ENCODE data around the gene RCOR1. TPM values are rescaled to one million over a fixed set of nuclear protein-coding genes. Genes with fewer than 3 reads are reported as not detected.

RCOR1 gene
- total RNA-seq, 3 donors from 2014 or later (not counting 1 experiment from before 2014, with no cell fraction given) = 20.3 to 36.5 (median 21.8) TPM

GRCh38 chr14:102592763-102593060 is 263 bp downstream of the RCOR1 start:
- no peaks in the 10 kb centered on the region for H3K9me3 ChIP-seq (ENCODE audit: control insufficient read depth, insufficient read depth, low read length)
- DNase-seq (no peak), ATAC-seq (peak; percentile 1 to 9 (median 1))
- Mint-ChIP-seq H3K27ac (no peak overlapping the region), H3K36me3 (no peaks in the 10 kb centered on the region), H3K9me3 (no peaks in the 10 kb centered on the region), H3K4me3 (no peak overlapping the region), H3K4me1 (peaks cover 18 to 24% of the 10 kb centered on the region in 2 donors), H3K27me3 (ENCODE audit: low read depth in 2 of 2) (no peaks in the 10 kb centered on the region)
- no peak for TF ChIP-seq CTCF (IDR thresholded peaks at IDR 0.05)
- 0% methylated on average over 40 of the region's 49 CpGs for WGBS (ENCODE audit: insufficient coverage)
- H3K27ac ChIP-seq (ENCODE audit: low read length) = peak overlapping the region; percentile 46
- H3K27me3 ChIP-seq (ENCODE audit: control insufficient read depth, insufficient read depth, low read length) = no peaks in the 10 kb centered on the region
- intact Hi-C loops (cut with micrococcal nuclease) = loop anchor here (2.0 kb wide), 1 partner anchor 230 kb away; the partner anchor contains the start of genes CINP and TECPR2
- H3K4me1 ChIP-seq (ENCODE audit: control insufficient read depth, insufficient read depth, low read length) = peaks cover 17% of the 10 kb centered on the region
- H3K4me3 ChIP-seq (ENCODE audit: low read length) = peak overlapping the region; percentile 33
- no peaks in the 10 kb centered on the region for H3K36me3 ChIP-seq (ENCODE audit: control insufficient read depth, insufficient read depth, low read length)

- H3K4me3 ChIP-seq (ENCODE audit: low read length) = peak overlapping the region; percentile 33
- no peaks in the 10 kb centered on the region for H3K36me3 Mint-ChIP-seq
- H3K36me3 ChIP-seq (ENCODE audit: control insufficient read depth, insufficient read depth, low read length) = no peaks in the 10 kb centered on the region
- peak overlapping the region; percentile 74 to 80 for H3K27ac Mint-ChIP-seq
- no peaks in the 10 kb centered on the region for H3K9me3 ChIP-seq (ENCODE audit: control insufficient read depth, insufficient read depth, low read length)
- H3K27me3 Mint-ChIP-seq (ENCODE audit: low read depth in 2 of 2) = no peaks in the 10 kb centered on the region
- H3K4me1 ChIP-seq (ENCODE audit: control insufficient read depth, insufficient read depth, low read length) = peaks cover 17% of the 10 kb centered on the region
- under 1% methylated on average over 75 of the region's 75 CpGs for WGBS (ENCODE audit: insufficient coverage)
- intact Hi-C loops (cut with micrococcal nuclease) = loop anchor here (2.0 kb wide), 1 partner anchor 230 kb away; the partner anchor contains the start of genes CINP and TECPR2
- peak overlapping the region; percentile 46 for H3K27ac ChIP-seq (ENCODE audit: low read length)
- ATAC-seq (peak; percentile 19 to 24 (median 23)), DNase-seq (peak; percentile 58 to 83)
- no peaks in the 10 kb centered on the region for H3K27me3 ChIP-seq (ENCODE audit: control insufficient read depth, insufficient read depth, low read length)
- peak overlapping the region; percentile 93 for H3K4me3 Mint-ChIP-seq
- peaks cover 18 to 24% of the 10 kb centered on the region in 2 donors for H3K4me1 Mint-ChIP-seq
- no peaks in the 10 kb centered on the region for H3K9me3 Mint-ChIP-seq
- TF ChIP-seq CTCF (IDR thresholded peaks at IDR 0.05) = peak; percentile 52
Observed at GRCh38 chr14:102593061-102593824, 794 bp downstream of the RCOR1 start.

GRCh38 chr14:102593825-102594137 is 1.3 kb downstream of the RCOR1 start:
- Histone ChIP-seq H3K27ac (ENCODE audit: low read length) (no peak overlapping the region), H3K9me3 (ENCODE audit: control insufficient read depth, insufficient read depth, low read length) (no peaks in the 10 kb centered on the region), H3K4me3 (ENCODE audit: low read length) (peak overlapping the region; percentile 33), H3K4me1 (ENCODE audit: control insufficient read depth, insufficient read depth, low read length) (peaks cover 17% of the 10 kb centered on the region), H3K27me3 (ENCODE audit: control insufficient read depth, insufficient read depth, low read length) (no peaks in the 10 kb centered on the region), H3K36me3 (ENCODE audit: control insufficient read depth, insufficient read depth, low read length) (no peaks in the 10 kb centered on the region)
- Mint-ChIP-seq H3K27me3 (ENCODE audit: low read depth in 2 of 2) (no peaks in the 10 kb centered on the region), H3K27ac (peak overlapping the region; percentile 74 to 80), H3K4me1 (peaks cover 18 to 24% of the 10 kb centered on the region in 2 donors), H3K36me3 (no peaks in the 10 kb centered on the region), H3K9me3 (no peaks in the 10 kb centered on the region), H3K4me3 (peak overlapping the region; percentile 93)
- no peak for ATAC-seq
- intact Hi-C loops (cut with micrococcal nuclease) = loop anchor here (2.0 kb wide), 1 partner anchor 231 kb away; the partner anchor contains the start of genes CINP and TECPR2
- 0% methylated on average over 6 of the region's 6 CpGs for WGBS (ENCODE audit: insufficient coverage)
- DNase-seq = no peak
- no peak for TF ChIP-seq CTCF (IDR thresholded peaks at IDR 0.05)

Measured in natural killer cell (primary cell).